Right lobe of liver (tissue), 4 donors: ENCODE data around the gene CDC23.

Experiments used
- CTCF ChIP-seq, 4 donors: fragments of 200-600 bp in 3 of 4; fragments of 450-650 bp in 1 of 4; IDR thresholded peaks; one replicate each; pipeline versions ENCODE4 v1.5.1 to v1.8.0; 2016 to 2022; ENCODE audit warnings: antibody characterized with exemption in 4 of 4, mild to moderate bottlenecking in 2 of 4
- POLR2A ChIP-seq: fragments of 450-650 bp; IDR thresholded peaks from one replicate; pipeline ENCODE4 v1.6.1; 2017; ENCODE audit warnings: antibody characterized with exemption, mild to moderate bottlenecking
- donor health status: DM: no; HTN: no; CAD: no.
- donor health status: DM: no; HTN: no; CAD: no.
- donor health status: DM: no; HTN: yes; CAD: no.

GRCh38 chr5:138229387-138229786, 16.3 kb upstream of the CDC23 start:
- TF ChIP-seq CTCF (IDR thresholded peaks at IDR 0.05) (no peak), POLR2A (no peak)
